Measurements from ENCODE around the gene NPB. TPM values are rescaled to one million over a fixed set of nuclear protein-coding genes. Genes with fewer than 3 reads are reported as not detected.
A peak's percentile ranks its signal among the peaks of the same experiment; 100 is the strongest.

Gene NPB
- total RNA-seq, 4 donors from 2014 or later, result 0.12 to 0.16 TPM; not detected in 2

DNA sequence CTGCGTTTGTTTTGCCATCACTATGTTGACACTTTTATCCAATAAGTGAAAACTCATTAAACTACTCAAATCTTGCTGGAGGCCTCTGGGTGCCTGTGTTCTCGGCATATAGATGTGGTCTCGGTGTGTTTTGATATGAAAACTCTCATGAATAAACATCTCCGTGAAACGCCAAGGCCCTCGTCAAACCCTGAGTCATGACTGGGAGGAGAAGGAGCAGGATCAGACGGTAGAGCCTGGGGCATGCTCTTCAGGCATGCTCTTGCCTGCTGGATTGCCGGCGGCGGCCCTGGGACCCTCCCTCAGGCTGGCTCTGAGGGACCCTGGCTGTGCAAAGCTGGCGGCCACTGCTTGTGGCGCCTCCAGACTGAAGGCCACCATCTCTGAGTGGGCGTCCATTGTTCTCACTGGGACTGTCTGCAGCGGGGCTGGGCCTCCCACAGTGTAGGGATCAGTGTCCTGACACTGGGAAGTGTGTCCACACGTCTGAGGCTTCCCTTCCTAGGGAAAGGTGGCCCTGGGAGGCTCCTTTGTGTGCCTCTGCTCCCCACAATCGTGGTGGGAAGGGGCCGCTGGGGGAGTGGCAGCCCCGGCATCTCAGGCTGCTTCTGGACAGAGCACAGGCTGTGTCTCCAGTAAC lies 1.7 kb upstream of the NPB start:
- no peak for TF ChIP-seq POLR2A (IDR thresholded peaks at IDR 0.05)
- TF ChIP-seq, protein P1, sequence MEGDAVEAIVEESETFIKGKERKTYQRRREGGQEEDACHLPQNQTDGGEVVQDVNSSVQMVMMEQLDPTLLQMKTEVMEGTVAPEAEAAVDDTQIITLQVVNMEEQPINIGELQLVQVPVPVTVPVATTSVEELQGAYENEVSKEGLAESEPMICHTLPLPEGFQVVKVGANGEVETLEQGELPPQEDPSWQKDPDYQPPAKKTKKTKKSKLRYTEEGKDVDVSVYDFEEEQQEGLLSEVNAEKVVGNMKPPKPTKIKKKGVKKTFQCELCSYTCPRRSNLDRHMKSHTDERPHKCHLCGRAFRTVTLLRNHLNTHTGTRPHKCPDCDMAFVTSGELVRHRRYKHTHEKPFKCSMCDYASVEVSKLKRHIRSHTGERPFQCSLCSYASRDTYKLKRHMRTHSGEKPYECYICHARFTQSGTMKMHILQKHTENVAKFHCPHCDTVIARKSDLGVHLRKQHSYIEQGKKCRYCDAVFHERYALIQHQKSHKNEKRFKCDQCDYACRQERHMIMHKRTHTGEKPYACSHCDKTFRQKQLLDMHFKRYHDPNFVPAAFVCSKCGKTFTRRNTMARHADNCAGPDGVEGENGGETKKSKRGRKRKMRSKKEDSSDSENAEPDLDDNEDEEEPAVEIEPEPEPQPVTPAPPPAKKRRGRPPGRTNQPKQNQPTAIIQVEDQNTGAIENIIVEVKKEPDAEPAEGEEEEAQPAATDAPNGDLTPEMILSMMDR (IDR thresholded peaks at IDR 0.05), result no peak
- no peak for TF ChIP-seq POLR2AphosphoS5 (IDR thresholded peaks at IDR 0.05)
- TF ChIP-seq EP300 (IDR thresholded peaks at IDR 0.05), result no peak
- Histone ChIP-seq H3K9me3 (no peaks in the 10 kb centered on the region), H3K36me3 (peaks cover 0 to 77% of the 10 kb centered on the region in 2 donors), H3K27me3 (peaks cover 24% of the 10 kb centered on the region), H3K4me1 (peaks cover 0 to 20% (median 11%) of the 10 kb centered on the region in 3 donors), H3K4me3 (no peak overlapping the region), H3K27ac (no peak overlapping the region)
- no peak for ATAC-seq
- 76 to 92% methylated on average over 2 to 9 of the region's 18 CpGs for WGBS, 2 donors (ENCODE audit: low coverage in 1 of 2)

DNA sequence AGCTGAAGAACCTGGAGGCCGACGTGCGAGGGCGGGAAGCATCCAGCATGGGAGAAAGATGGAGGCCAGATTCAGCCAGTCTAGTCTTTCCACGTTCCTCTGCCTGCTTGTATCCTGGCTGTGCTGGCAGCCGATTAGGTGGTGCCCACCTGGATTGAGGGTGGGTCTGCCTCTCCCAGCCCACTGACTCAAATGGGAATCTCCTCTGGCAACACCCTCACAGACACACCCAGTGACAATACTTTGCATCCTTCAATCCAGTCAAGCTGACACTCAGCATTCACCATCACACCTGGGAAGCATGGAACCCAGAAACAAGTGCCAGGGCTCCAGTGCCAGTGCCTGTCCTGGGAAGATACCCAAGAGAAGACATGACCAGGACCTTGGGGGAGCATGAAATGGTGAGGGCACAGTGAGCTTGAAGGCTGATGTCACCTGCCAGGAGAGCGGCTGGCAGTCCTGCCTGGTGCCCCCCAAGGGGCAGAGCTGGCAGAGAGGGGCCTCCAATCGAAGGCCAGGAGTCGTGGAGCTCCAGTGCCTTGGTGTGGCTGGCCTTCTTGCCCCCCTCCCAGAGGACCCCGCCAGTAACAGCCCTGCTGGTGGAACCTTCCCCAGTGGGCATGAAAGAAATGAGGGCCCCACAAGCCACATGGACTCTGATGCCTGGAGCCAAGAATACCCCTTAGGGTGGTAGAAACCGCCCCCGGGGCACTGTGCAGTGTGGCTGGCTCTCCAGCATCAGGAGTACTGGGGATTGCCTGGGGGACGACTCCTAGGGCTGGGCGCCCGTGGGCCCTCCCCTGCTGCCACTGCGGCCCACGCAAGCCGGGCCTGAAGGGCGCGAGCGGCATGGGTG lies 643 bp upstream of the NPB start:
- Histone ChIP-seq H3K27me3 (peaks cover 24% of the 10 kb centered on the region), H3K27ac (peak overlapping the region in 1 of 4 donors; percentile 26), H3K36me3 (peaks cover 0 to 77% of the 10 kb centered on the region in 2 donors), H3K4me1 (peaks cover 0 to 20% (median 11%) of the 10 kb centered on the region in 3 donors), H3K9me3 (no peaks in the 10 kb centered on the region), H3K4me3 (peak overlapping the region in 1 of 2 donors; percentile 50)
- no peak for ATAC-seq
- no peak for TF ChIP-seq EP300 (IDR thresholded peaks at IDR 0.05)
- WGBS, 2 donors (ENCODE audit: low coverage in 1 of 2), result 86 to 89% methylated on average over 6 of the region's 21 CpGs

DNA sequence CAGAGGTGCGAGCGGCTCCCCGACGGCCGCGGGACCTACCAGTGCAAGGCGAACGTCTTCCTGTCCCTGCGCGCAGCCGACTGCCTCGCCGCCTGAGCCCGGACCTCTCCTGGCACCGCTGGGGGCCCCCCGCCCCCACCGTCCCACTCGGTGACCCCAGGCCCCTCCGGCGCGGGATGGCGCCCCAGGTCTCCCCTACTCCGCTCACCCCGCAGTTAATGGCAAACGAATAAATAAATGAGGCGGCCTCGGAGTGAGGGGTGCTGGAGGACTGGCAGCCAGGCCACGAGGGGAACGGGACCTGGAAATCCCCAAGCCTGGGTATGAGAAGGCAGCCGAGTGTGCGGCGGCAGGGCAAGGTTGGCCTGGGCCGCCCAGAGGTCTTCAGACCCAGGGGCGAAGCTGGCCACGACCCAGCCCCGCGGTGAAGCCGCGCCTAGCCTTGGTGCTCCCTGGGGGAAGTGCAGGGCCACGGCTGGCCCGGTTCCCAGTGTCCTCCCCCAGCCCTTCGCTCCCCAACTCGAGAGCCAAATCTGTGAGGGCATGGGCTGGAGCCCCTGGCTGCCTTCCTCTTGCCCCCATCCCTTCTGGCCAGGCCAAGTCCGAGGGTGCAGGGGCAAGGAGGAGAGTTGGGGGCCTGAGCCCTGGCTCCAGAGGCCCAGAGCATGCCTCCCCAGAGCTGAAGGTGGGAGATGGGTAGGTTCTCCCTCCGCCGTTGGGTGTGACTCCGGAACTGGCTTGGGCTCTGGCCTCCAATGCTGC lies 796 bp downstream of the NPB start:
- ATAC-seq, result no peak
- peaks cover 0 to 20% (median 11%) of the 10 kb centered on the region in 3 donors for H3K4me1 ChIP-seq
- H3K36me3 ChIP-seq, result peaks cover 0 to 77% of the 10 kb centered on the region in 2 donors
- WGBS, 2 donors (ENCODE audit: low coverage in 1 of 2), result no CpG with 5 or more reads among the region's 47 CpGs
- no peak for TF ChIP-seq POLR2AphosphoS5 (IDR thresholded peaks at IDR 0.05)
- no peak for TF ChIP-seq POLR2A (IDR thresholded peaks at IDR 0.05)
- TF ChIP-seq EP300 (IDR thresholded peaks at IDR 0.05), result no peak
- TF ChIP-seq, protein P1 (IDR thresholded peaks at IDR 0.05), result no peak
- H3K27me3 ChIP-seq, result peaks cover 24% of the 10 kb centered on the region
- no peaks in the 10 kb centered on the region for H3K9me3 ChIP-seq
- peak overlapping the region in 1 of 4 donors; percentile 26 for H3K27ac ChIP-seq
- peak overlapping the region in 1 of 2 donors; percentile 50 for H3K4me3 ChIP-seq

DNA sequence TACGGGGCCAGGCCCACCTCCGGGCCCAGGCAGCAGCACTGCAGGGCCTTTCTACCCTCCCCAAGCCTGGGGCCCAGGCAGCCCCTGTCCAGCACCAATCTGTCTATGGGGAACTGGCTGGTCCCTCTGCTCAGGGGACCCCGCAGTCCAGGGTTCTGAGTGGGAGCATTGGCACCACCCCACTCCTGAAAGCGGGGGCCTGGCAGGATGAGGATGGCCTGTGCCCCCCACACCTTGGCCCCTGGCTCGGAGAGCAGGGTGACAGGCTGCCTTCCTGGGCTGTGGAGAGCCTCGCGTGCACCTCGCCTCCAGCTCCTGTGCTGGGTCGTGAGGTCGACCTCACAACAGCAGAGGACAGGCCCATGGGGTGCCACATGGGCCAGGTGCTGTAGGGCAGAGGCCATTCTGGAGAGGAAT lies 1.4 kb downstream of the NPB start:
- Histone ChIP-seq H3K4me1 (peaks cover 0 to 20% (median 11%) of the 10 kb centered on the region in 3 donors), H3K27me3 (peaks cover 24% of the 10 kb centered on the region), H3K36me3 (peaks cover 0 to 77% of the 10 kb centered on the region in 2 donors), H3K4me3 (no peak overlapping the region), H3K9me3 (no peaks in the 10 kb centered on the region), H3K27ac (no peak overlapping the region)
- TF ChIP-seq, protein P1 (IDR thresholded peaks at IDR 0.05), result no peak
- TF ChIP-seq EP300 (IDR thresholded peaks at IDR 0.05), result no peak
- WGBS, 2 donors (ENCODE audit: low coverage in 1 of 2), result no CpG with 5 or more reads among the region's 10 CpGs
- ATAC-seq, result no peak
